Measurements from ENCODE around the gene SPATA17.

DNA sequence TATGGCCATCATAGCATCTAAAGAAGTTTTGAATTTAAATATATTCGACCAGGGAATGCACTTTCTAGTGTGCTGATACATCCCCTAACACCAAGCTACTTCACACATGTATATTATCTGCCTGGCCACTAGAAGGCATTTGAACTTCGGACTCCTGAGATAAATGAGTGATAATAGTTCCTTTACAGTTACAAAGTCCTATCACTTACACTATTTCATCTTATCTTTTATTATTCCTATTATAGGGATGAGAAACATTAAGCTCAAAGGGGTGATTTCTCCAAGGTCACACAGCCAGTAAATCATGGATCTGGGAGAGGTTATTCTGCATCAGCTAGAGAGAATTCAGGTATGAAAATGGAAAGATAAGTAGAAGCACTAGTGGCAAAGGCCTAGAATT is 40.5 kb upstream of the SPATA17 start:
- TF ChIP-seq FOXJ3 (CRISPR knock-in tag; IDR thresholded peaks at IDR 0.05) (no peak), GABPA (IDR thresholded peaks at IDR 0.05; ENCODE audit: low read depth) (no peak), NFIC (IDR thresholded peaks at IDR 0.05; ENCODE audit: borderline replicate concordance) (no peak), RFX5 (IDR thresholded peaks at IDR 0.05; ENCODE audit: low read length) (no peak), POLR2AphosphoS5 (IDR thresholded peaks at IDR 0.05; ENCODE audit: low read depth, low read length) (no peak), YY1 (IDR thresholded peaks at IDR 0.05; ENCODE audit: low read depth) (no peak), REST (IDR thresholded peaks at IDR 0.05; ENCODE audit: low read depth, low read length) (no peak), NRF1 (IDR thresholded peaks at IDR 0.05; ENCODE audit: low read depth, low read length) (no peak), JUND (IDR thresholded peaks at IDR 0.05) (no peak), TAF1 (IDR thresholded peaks at IDR 0.05; ENCODE audit: borderline replicate concordance, low read depth, low read length) (no peak), RXRA (IDR thresholded peaks at IDR 0.05; ENCODE audit: borderline replicate concordance, low read depth) (no peak), RAD21 (IDR thresholded peaks at IDR 0.05; ENCODE audit: low read length) (no peak)
- TF ChIP-seq, protein P1, sequence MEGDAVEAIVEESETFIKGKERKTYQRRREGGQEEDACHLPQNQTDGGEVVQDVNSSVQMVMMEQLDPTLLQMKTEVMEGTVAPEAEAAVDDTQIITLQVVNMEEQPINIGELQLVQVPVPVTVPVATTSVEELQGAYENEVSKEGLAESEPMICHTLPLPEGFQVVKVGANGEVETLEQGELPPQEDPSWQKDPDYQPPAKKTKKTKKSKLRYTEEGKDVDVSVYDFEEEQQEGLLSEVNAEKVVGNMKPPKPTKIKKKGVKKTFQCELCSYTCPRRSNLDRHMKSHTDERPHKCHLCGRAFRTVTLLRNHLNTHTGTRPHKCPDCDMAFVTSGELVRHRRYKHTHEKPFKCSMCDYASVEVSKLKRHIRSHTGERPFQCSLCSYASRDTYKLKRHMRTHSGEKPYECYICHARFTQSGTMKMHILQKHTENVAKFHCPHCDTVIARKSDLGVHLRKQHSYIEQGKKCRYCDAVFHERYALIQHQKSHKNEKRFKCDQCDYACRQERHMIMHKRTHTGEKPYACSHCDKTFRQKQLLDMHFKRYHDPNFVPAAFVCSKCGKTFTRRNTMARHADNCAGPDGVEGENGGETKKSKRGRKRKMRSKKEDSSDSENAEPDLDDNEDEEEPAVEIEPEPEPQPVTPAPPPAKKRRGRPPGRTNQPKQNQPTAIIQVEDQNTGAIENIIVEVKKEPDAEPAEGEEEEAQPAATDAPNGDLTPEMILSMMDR (IDR thresholded peaks at IDR 0.05): peak; percentile 12; the same call in 1 of the 2 replicates
- TF ChIP-seq, protein P2, sequence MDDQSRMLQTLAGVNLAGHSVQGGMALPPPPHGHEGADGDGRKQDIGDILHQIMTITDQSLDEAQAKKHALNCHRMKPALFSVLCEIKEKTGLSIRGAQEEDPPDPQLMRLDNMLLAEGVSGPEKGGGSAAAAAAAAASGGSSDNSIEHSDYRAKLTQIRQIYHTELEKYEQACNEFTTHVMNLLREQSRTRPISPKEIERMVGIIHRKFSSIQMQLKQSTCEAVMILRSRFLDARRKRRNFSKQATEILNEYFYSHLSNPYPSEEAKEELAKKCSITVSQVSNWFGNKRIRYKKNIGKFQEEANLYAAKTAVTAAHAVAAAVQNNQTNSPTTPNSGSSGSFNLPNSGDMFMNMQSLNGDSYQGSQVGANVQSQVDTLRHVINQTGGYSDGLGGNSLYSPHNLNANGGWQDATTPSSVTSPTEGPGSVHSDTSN (IDR thresholded peaks at IDR 0.05): no peak
